KG1 (cell line): ENCODE measurements around the gene DDIT3.
"Not testable (repeated sequence)": the region's sequence is repeated elsewhere in the genome, so short reads cannot be mapped to it uniquely, and the experiment has no call there.

Experiments
- DNase-seq: peaks from one replicate; lab custom pipeline; 2025; lab: John Stamatoyannopoulos, UW

DDIT3 gene, protein sequence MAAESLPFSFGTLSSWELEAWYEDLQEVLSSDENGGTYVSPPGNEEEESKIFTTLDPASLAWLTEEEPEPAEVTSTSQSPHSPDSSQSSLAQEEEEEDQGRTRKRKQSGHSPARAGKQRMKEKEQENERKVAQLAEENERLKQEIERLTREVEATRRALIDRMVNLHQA

DNA sequence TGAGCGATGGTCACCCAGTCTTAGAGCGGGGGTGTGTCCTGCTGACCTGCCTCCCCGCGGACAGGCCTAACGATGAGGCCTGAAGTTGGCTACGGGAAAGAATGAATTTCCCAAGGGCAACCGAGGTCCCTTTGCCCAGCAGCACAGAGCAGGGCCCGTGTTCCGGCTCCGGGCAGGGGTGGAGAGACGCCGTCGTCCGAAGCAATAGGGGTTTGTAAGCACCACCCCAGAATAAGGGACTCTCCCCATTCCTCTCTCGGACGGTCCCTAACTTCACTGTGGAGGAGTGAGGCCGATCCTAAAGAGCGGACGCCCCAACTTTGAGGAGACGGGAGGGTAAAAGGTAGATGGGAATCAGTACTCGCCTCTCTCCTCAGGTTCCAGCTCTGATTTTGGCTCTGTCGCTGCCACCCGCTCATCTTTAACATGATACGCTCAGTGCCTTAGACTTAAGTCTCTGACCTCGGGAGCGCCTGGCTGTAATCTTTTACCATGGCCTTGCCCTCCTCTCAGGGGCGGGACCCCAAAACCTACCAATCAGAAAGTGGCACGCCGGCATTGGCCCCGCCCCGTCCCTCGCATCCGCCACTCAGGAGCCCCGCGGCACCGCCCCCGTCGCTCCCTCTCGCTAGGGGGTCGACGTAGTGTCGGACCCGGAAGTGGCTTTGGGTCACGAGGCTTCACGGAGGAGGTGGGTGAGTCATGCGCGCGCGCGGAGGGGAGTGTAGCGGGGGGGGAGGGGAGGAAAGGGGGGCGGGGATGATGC lies at the start of gene DDIT3:
TSS of gene DDIT3 (minus strand) at position 462 of the 766 bp plus-strand sequence. CDS start 3,108 bp downstream, outside the sequence.
- peak; percentile 69 for DNase-seq

DNA sequence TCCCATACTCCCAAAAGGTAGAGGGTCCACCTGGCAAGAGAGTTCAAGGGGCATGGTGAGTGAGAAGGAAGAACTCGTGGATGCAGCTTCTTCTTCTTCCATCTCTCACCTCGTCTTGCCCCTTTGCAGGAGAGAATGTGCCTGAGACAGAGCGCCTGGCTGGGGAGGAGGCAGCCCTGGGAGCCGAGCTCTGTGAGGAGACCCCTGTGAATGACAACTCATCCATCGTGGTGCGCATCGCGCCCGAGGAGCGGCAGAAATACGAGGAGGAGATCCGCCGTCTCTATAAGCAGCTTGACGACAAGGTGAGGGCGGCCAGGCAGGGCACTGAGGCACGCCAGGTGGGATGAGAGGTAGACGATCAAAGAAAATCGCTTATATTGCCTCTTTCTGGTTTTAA lies 49.5 kb upstream of the DDIT3 start:
- DNase-seq = no peak

DNA sequence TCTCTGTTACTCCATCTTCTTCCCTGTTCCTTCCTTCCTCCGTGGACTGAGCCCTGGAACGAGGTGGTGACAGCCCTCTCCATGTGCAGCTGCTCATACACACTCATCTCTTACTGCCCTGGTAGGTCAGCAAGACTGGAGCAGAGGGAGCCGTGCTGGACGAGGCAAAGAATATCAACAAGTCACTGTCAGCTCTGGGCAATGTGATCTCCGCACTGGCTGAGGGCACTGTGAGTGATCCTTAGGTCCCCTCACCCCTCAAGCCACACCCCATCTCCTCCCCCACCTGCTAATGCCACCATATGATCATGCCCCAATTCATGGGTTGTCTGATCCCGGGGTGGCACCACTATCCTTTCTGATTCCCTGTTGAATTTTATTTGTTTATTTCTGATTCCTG lies 48.5 kb upstream of the DDIT3 start:
- DNase-seq = no peak

DNA sequence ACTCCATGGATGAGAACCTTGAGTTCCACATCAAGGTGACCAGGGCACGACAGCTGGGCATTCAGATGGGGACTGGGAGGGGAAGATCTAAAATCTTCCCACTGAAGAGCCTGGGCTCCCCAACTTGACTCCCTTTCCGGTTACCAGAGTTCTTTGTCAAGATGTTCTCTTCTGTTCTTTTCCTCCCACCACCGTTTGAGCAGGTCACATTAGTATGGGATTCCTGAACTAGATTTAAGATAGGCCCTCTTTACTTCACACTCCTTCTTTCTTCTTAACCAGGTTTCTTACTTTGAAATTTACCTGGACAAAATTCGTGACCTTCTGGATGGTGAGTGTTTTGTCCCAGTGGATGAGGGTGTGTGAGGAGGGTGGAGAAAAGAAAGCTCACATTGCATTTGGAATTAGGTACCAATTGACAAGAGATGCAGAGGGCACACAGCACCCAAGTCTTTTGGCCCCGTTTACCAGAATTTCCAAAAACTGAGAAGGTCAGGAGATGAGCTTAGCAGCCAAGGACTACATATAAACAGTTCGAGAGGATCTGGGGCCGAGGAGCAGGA lies 43.9 kb upstream of the DDIT3 start:
- DNase-seq = no peak

DNA sequence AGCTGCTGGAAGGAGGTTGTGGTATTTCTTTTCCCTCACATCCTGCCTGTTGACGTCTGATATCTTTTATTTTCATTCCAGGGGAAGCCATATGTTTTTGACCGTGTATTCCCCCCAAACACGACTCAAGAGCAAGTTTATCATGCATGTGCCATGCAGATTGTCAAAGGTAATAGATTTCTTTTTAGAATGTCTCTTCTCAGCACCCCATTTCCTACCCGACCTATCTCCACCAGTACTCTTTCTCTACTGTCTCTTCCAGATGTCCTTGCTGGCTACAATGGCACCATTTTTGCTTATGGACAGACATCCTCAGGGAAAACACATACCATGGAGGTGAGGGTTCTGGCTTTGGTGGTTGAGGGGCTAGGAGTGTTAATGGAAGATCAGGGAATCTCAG lies 43.0 kb upstream of the DDIT3 start:
- no peak for DNase-seq

DNA sequence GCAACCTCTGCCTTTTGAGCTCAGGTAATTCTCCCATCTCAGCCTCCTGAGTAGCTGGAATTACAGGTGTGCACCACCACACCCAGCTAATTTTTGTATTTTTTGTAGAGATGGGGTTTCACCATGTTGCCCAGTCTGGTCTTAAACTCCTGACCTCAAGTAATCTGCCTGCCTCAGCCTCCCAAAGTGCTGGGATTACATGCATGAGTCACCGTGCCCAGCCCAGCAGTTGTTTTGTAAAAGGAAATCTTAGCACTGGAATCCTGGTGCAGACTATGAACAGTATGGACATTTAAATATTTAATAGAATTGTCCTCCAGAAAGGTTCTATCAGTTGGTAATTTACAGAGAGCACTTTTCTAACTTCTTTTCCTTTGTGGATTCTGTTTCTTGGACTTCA lies 40.8 kb upstream of the DDIT3 start:
- not testable (repeated sequence) for DNase-seq

DNA sequence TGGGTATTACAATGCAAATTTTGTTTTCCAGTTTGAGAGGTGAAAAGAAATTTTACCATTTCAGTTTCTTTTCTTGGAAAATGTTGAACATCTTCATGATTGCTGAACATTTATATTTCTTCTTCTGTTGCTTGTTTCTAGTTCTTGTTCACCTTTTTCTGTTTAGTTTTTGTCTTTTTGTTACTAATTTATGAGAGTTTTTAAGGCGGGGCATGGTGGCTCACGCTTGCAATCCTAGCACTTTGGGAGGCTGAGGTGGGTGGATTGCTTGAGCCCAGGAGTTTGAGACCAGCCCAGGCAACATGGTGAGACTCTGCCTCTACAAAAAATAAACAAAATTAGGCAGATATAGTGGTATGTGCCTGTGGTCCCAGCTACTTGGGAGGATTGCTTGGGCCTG lies 40.2 kb upstream of the DDIT3 start:
- no peak for DNase-seq

DNA sequence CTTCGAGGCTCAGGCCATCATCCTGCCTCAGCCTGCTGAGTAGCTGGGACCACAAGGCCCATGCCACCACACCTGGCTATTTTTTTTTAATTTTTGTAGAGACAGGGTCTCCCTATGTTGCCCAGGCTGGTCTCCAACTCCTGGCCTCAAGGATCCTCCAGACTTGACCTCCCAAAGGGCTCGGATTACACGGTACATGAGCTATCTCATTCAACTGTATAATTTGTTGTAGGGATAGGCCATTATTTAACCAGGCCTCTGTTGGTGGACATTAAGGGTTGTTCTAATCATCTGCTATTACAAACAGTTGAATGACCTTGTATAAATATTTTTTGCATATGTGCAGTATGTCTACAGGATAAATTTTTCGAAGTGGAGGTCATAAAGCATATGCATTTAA lies 38.5 kb upstream of the DDIT3 start:
- DNase-seq = no peak

DNA sequence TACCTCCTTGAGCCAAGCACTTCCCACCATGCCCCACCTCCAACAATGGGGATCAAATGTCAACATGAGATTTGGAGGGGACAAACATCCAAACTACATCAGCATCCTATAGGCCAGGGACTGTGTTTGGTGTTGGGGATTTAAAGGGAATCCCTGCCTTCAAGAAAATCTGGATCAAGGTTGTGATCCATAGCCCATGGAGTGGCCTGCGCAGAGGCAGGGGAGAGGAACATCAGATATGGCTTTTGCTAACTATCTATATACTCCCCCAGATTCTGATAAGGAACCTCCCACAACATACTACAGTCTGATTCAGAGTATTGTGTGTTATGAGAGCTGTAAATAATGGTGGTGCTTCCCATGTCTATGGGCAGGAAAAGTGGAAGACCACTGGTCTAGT lies 34.6 kb upstream of the DDIT3 start:
- DNase-seq = no peak

DNA sequence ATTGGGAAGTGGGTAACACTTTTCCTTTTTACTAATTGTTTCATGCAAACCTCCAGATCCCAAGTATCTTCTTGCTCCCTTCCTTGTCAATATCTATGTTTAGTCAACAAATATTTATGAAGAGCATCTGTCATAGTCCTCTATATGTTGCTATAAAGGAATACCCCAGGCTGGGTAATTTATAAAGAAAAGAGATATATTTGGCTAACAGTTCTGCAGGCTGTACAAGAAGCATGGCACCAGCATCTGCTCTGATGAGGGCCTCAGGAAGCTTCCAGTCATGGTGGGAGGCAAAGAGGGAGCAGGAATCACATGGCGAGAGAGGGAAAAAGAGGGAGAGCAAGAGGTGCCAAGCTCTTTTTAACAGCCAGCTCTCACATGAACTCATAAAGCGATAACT lies 34.1 kb upstream of the DDIT3 start:
- no peak for DNase-seq

DNA sequence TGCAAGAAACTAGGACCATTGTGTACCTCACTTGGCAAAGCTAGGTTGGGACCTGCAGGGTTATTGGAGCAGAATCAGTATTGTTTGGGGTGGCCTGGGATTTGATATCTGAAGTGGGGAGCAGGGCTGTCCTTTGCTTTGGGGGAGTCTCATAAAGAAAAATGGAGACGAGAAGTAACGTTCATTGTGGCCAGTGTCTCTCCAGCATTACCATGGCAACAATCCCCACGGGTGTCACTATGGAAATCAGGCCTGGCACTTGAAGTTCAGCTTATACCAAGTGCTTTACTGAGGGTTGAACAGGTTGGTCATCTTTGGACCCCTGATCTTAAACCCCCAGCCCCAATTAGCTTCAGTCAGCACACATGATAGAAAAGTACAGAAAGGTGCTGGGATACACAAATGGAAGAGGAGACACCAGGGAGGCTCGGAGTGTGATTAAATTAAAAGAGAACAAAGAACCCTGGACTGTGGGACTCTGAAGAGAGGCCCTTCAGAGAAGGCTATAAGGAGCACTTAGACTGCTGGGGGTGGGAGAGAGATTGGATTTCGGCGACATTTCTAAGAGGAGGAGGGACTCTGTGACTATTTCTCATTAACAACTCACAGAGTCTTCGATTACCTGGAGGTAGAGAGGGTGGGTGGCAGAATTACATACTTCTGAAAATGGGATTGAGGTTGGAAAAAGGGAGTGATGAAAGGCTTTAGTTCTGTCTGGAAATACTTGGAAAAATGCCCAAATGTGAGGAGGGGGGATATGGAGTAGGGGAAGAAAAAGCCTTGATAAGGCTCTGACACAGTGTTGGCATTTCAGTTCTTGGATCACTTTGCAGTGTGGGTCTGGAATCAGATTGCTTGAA lies 33.3 kb upstream of the DDIT3 start:
- DNase-seq = no peak

DNA sequence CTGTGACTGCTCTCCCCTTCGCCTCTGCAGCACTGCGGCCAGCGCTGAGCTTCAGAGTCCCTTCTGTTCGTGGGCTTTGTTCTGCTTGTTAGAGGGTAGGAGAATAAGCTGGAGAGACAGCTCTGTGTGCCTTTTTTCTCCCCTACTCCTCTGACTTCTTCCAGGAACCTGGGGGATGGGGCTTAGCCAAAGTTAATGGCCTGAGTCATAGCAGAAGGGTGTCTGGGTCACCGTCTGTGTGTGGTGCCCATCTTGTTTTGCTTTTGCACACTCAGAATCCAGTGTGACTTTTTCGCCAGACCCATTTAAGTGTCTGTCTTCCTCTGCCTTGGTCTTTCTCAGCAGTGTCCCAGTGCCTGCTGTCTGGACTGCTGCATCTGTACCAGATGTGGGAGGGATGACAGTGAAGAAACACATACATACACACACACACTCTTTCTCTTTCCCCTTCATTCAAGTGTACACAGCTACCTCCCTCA lies 32.6 kb upstream of the DDIT3 start:
- DNase-seq = no peak

DNA sequence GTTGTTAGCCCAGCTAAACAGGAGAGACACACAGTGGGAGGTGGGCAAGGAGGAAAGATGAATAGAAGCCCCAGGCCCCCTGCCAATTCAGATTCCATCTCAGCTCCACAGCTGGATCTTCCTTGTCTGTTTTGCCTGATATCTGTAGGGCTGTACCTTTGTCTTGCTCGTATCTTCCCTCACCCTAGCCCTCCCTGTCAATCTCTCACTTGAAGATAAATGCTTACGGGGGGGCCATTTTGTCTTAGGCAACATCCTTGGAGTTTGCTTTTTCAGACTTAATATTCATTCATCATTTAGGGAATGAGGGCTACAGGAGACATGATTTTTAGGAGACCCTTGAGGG lies 32.0 kb upstream of the DDIT3 start:
- no peak for DNase-seq

DNA sequence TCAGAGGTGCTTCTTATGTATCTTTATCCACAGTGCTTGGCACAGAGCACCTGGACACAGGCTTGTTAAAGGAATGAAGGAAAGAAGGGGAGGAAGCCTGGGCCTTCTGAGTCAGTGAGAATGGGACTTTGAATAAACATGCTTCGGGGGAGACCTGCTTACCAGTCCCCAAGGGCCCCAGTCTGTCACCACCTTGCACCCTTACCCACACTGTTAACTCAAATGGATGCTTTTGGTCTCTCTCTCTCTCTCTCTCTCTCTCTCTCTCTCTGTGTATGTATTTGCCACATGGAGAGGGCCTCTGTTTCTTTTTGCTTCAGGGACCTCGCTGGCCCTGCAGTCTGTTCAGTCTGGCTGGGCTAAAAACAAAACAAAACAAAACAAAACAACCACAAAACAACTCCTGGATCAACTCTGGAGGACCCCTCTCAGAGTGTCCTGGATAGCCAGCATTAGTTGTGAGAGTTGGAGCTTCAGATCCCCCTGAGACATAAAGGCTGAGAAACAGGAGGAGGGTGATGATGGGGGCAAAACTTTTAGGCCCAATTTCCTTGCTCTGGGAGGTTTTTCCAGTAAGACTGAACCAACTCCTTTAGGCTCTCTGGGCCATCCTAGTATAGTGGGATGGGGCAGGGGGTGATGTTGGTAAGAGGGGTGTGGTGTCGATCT lies 31.5 kb upstream of the DDIT3 start:
- DNase-seq = no peak

DNA sequence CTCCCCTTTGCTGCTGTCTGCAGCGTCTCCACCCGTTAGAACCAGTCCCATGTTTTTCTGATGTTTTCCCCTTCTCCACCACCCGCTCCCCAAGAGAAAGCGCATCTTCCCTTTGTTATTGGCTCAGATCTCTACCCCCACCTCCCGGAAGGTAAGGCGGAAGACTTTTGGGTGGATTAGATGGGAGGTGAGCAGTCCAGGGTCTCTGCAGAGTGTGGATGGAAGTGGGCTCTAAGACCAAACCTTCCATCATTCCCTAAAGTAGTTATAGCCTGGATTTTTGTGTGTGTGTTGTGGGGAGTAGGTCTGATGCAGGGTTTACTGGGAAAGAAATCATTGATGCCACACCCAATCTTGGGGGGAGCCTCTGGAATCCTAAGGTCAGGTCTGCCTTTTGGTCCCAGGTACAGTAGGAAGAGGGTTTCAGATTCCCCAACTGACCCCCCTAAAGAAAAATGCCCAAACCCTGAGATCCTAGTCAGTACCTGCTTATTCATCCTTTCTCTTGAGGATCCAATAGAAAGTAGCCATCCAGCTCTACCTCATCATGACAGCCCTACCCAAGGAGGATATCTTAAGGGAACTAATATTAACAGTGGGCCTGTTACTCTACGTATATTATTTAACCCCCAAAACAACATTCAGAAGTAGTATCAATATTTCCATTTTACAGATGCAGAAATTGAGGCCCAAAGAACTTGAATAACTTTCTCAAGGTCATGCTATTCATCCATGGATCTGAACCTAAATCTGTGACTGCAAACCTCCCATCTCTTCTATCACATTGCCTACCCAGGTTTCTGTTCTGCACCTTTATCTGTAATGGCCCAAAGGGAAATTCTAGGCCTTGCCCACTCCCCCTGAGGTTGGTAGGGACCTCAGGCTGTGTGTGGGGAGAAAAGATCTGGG lies 30.6 kb upstream of the DDIT3 start:
- no peak for DNase-seq

DNA sequence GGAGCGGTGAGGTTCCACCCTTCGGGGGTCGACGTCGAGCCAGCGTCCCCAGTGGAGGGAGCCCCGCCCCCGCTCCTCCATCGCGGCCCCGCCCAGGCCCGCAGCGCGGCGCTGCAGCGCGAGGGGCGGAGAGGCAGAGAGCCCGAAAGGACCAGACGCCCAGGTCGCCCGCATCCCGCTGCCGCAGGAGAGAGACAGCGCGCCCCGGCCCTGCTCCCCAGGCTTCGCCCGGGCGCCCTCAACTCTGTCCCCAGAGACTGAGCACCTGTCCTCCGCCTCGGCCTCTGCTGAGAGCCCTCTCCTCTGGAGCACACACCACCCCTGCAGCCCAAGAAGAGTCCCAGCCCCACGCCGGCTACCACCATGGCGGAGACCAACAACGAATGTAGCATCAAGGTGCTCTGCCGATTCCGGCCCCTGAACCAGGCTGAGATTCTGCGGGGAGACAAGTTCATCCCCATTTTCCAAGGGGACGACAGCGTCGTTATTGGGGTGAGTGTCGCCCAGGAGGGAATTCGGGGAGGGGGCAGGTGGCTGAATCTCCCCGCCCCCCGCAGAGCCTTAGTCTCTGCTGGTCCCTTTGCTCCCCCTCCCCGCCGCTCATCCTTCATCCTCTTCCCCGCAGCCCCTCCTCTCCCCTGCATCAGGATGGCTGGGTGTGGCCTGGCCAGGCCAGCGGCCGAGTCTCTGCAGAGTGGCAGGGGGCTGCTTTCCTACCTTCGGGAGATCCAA lies 29.8 kb upstream of the DDIT3 start, which contains the start of gene KIF5A:
TSS of gene KIF5A (plus strand) at position 136 of the 732 bp plus-strand sequence. CDS start at position 364, 228 bp downstream.
- DNase-seq = no peak

DNA sequence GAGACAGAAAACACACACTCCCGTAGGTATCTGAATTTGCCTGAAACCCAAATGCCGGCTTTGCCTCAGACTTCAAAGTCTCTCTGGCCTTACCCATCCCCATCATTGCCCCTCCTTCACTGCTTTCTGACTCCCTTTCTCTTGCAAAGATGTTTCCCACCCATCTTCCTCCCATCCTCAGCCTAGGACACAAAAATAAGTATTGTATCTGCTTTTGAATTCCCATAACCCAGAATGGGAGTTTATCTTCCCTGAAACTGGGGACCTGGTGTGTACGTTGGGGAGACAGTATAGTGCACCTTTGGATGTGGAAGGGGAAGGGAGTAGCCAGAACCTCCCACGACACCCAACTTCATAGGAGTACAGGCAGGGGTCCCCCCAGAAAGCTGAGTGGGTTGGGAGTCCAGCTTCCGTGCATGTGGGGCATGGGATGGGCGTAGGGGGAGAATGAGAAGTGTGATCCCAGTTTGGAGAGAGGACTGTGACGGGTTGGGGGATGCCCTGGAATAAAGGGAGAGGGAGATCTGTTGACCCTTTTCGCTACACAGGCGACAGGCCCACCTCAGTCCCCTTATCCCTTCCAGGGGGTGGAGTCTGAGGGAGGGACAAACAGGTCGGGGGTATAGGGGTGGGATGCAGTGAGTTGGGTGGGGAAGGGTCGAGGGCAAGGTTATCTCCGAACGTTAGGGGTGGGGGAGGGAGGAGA lies 29.0 kb upstream of the DDIT3 start:
- no peak for DNase-seq

DNA sequence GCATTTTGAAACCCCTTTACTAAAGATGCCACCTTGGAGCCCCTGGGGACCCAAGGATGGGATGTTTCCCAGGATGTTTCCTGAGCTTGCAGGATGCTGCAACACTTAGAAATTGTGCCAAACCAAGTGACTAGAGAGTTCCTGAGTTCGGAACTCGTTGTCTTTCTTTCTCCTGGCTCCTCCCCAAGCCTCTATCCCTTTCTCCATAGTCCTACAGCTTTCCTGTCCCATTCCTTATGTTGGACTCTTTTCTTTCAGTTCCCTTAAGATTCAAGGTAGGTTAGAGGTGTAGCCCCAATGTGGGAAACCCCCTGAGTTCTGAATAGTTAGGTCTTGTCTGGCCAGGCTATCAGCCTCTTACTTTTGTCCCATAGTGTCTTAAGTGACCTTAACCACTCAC lies 28.2 kb upstream of the DDIT3 start:
- DNase-seq = no peak

DNA sequence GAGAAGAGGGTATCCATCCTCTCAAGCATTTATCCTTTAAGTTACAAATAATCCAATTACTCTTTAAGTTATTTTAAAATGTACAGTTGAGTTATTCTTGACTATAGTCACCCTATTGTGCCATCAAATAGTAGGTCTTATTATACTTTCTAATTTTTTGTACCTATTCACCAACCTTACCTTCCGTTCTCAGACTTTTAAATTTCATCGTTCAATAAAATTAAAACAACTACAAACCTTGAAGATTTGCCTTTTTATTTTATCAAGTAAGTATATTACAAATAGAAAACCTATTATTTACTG lies 27.6 kb upstream of the DDIT3 start:
- DNase-seq = no peak
